Suprapubic skin (tissue), 4 donors: ENCODE measurements around the gene XG. TPM values are rescaled to one million over a fixed set of nuclear protein-coding genes. Genes with fewer than 3 reads are reported as not detected.

Experiments used
- DNase-seq, 2 donors: peaks; one replicate each; pipeline ENCODE4 v3.0.0-alpha.2; 2019; ENCODE audit warnings: low spot score in 2 of 2
- H3K27ac ChIP-seq: fragments of 200-600 bp; sonication (generic); one replicate; pipeline ENCODE4 v1.5.1; 2019
- H3K27me3 ChIP-seq: fragments of 200-600 bp; sonication (generic); one replicate; pipeline ENCODE4 v1.5.1; 2019
- H3K36me3 ChIP-seq: fragments of 200-600 bp; sonication (generic); one replicate; pipeline ENCODE4 v1.5.1; 2019
- H3K4me1 ChIP-seq: fragments of 200-600 bp; sonication (generic); one replicate; pipeline ENCODE4 v1.5.1; 2019
- H3K4me3 ChIP-seq: fragments of 200-600 bp; sonication (generic); one replicate; pipeline ENCODE4 v1.5.1; 2019; ENCODE audit warnings: mild to moderate bottlenecking
- H3K9me3 ChIP-seq: fragments of 200-600 bp; sonication (generic); one replicate; pipeline ENCODE4 v1.5.1; 2019
- EP300 ChIP-seq: sonication (generic); formaldehyde crosslinking; IDR thresholded peaks from one replicate; pipeline ENCODE4 v1.6.1; 2017; ENCODE audit warnings: antibody characterized with exemption
- POLR2A ChIP-seq, 2 donors: fragments of 450-650 bp; IDR thresholded peaks; one replicate each; pipeline ENCODE4 v1.6.1; 2017; ENCODE audit warnings: antibody characterized with exemption in 2 of 2, mild to moderate bottlenecking in 2 of 2, moderate library complexity in 2 of 2
- POLR2AphosphoS5 ChIP-seq, 3 donors: sonication (generic); formaldehyde crosslinking; IDR thresholded peaks; one replicate each; pipeline ENCODE4 v1.6.1; 2017; ENCODE audit warnings: antibody characterized with exemption in 3 of 3
- WGBS: methylation state at CpG from one replicate; pipeline ENCODE4 v1.1.5; 2018; 5-methylcytosine and 5-hydroxymethylcytosine counted together
- total RNA-seq, 4 donors: library from RNA; depleted of rRNA; stranded (reverse); fragments of >200 nt; gene quantifications; one replicate each; pipeline ENCODE4 v1.1.0, GENCODE V29; 2016
- TF ChIP-seq, protein P1 (sequence below), 2 donors: fragments of 200-600 bp in 1 of 2; fragments of 450-650 bp in 1 of 2; sonication (generic) in 1 of 2; IDR thresholded peaks; one replicate each; pipeline ENCODE4 v1.5.1; 2016 to 2019; ENCODE audit warnings: antibody characterized with exemption in 2 of 2, mild to moderate bottlenecking in 1 of 2, moderate library complexity in 1 of 2

Gene XG
- total RNA-seq, 4 donors from 2014 or later = 17.7 to 75.4 (median 38.7) TPM

DNA sequence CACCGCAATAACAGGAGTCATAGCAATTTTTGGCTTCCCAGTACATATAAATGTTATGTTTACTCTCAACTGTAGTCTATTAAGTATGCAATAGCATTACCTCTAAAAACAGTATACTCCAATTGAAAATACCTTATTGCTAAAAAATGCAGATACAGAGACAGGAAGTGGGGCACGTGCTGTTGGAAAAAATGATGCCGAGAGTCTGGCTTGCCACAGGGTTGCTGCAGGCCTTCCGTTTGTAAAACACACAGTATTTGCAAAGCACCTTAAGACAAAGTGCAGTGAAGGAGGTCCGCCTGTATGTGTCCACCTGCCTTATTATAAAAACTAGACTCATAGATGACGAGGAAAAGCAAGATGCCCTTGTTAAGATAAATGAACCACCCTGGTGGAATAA lies 37.3 kb upstream of the XG start:
- H3K9me3 ChIP-seq = no peaks in the 10 kb centered on the region
- no peak for TF ChIP-seq EP300
- TF ChIP-seq, protein P1, sequence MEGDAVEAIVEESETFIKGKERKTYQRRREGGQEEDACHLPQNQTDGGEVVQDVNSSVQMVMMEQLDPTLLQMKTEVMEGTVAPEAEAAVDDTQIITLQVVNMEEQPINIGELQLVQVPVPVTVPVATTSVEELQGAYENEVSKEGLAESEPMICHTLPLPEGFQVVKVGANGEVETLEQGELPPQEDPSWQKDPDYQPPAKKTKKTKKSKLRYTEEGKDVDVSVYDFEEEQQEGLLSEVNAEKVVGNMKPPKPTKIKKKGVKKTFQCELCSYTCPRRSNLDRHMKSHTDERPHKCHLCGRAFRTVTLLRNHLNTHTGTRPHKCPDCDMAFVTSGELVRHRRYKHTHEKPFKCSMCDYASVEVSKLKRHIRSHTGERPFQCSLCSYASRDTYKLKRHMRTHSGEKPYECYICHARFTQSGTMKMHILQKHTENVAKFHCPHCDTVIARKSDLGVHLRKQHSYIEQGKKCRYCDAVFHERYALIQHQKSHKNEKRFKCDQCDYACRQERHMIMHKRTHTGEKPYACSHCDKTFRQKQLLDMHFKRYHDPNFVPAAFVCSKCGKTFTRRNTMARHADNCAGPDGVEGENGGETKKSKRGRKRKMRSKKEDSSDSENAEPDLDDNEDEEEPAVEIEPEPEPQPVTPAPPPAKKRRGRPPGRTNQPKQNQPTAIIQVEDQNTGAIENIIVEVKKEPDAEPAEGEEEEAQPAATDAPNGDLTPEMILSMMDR (IDR thresholded peaks at IDR 0.05) = no peak
- TF ChIP-seq POLR2A (IDR thresholded peaks at IDR 0.05) = no peak
- peaks cover 22% of the 10 kb centered on the region for H3K4me1 ChIP-seq
- H3K27me3 ChIP-seq = no peaks in the 10 kb centered on the region
- H3K36me3 ChIP-seq = peaks cover 75% of the 10 kb centered on the region
- 61% methylated on average over 6 of the region's 6 CpGs for WGBS
- H3K4me3 ChIP-seq = no peak overlapping the region
- no peak overlapping the region for H3K27ac ChIP-seq
- DNase-seq = peak in 1 of 2 donors; percentile 13

DNA sequence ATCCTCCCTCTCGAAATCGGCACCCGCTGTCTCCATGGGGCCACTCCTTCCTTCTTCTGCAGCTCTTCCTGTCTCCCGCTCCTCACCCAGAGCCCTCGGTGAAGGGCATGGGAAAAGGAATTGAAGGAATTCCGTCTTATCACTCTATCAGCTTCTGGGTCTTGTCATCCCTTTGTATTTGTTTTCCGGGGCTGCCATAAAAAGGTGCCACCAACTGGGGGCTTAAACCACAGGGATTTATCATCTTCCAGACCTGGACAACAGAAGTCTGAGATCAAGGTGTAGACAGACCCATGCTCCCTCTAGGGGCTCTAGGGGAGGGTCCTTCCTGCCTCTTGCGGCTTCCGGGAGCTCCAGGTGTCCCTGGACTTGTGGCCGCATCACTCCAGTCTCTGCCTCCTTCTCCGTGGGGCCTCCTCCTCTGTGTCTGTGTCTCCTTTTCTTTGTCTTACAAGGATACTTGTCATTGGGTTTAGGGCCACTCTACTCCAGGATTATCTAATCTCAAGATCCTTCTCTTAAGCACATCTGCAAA lies 36.7 kb upstream of the XG start:
- peaks cover 16% of the 10 kb centered on the region for H3K4me1 ChIP-seq
- no peaks in the 10 kb centered on the region for H3K27me3 ChIP-seq
- no peaks in the 10 kb centered on the region for H3K9me3 ChIP-seq
- WGBS = 93% methylated on average over 11 of the region's 11 CpGs
- TF ChIP-seq POLR2AphosphoS5 (IDR thresholded peaks at IDR 0.05) = no peak
- TF ChIP-seq, protein P1 (IDR thresholded peaks at IDR 0.05) = no peak
- TF ChIP-seq EP300 = no peak
- no peak for TF ChIP-seq POLR2A (IDR thresholded peaks at IDR 0.05)
- peaks cover 81% of the 10 kb centered on the region for H3K36me3 ChIP-seq
- no peak overlapping the region for H3K27ac ChIP-seq
- no peak overlapping the region for H3K4me3 ChIP-seq
- DNase-seq = peak in 1 of 2 donors; percentile 56

DNA sequence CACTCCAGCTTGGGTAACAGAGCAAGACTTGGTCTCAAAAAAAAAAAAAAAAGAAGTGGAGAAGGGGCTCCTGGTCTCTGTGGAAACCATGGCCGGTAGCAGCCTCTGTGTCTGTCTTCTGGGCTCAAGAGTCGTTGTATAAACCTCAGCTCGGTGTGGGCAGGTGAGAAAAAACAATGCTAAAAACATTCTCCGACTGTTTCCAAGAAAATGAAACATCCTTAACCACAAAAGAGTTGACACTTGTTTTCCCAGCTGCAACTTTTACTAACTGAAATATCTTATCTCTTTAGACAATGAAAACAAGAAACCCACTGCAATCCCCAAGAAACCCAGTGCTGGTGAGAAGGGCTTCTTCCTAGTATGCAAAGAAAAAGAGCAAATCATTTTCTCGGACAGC lies 34.5 kb upstream of the XG start:
- H3K4me1 ChIP-seq = peaks cover 2% of the 10 kb centered on the region
- H3K27me3 ChIP-seq = no peaks in the 10 kb centered on the region
- 78% methylated on average over 5 of the region's 5 CpGs for WGBS
- no peaks in the 10 kb centered on the region for H3K9me3 ChIP-seq
- no peak for TF ChIP-seq EP300
- no peak for TF ChIP-seq POLR2A (IDR thresholded peaks at IDR 0.05)
- no peak for TF ChIP-seq POLR2AphosphoS5 (IDR thresholded peaks at IDR 0.05)
- TF ChIP-seq, protein P1 (IDR thresholded peaks at IDR 0.05) = no peak
- peaks cover 91% of the 10 kb centered on the region for H3K36me3 ChIP-seq
- no peak overlapping the region for H3K27ac ChIP-seq
- DNase-seq = no peak
- no peak overlapping the region for H3K4me3 ChIP-seq

DNA sequence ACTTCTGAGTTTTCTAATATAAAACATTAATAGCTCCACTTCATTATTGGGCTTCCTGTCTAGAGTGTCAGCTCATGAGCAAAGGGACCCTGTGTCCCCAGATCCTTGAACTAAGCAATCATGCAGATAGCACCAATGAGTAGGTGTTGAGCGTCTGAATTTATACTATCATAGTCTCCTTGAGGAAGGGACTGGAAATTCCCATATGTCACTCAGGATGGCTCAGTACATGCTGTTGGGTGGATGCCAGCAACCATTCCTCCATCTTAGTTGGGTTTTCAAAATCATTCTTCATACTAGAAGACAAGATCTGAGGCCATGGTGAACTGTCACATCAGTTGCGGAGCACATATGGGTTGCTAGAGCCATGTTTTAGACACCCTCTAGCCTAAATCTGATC lies 33.0 kb upstream of the XG start:
- TF ChIP-seq, protein P1 (IDR thresholded peaks at IDR 0.05) = no peak
- TF ChIP-seq POLR2A (IDR thresholded peaks at IDR 0.05) (no peak), EP300 (no peak), POLR2AphosphoS5 (IDR thresholded peaks at IDR 0.05) (no peak)
- Histone ChIP-seq H3K36me3 (peaks cover 92% of the 10 kb centered on the region), H3K4me1 (no peaks in the 10 kb centered on the region), H3K9me3 (no peaks in the 10 kb centered on the region), H3K27me3 (no peaks in the 10 kb centered on the region), H3K27ac (no peak overlapping the region), H3K4me3 (no peak overlapping the region)
- no peak for DNase-seq
- 91% methylated on average over 2 of the region's 2 CpGs for WGBS

DNA sequence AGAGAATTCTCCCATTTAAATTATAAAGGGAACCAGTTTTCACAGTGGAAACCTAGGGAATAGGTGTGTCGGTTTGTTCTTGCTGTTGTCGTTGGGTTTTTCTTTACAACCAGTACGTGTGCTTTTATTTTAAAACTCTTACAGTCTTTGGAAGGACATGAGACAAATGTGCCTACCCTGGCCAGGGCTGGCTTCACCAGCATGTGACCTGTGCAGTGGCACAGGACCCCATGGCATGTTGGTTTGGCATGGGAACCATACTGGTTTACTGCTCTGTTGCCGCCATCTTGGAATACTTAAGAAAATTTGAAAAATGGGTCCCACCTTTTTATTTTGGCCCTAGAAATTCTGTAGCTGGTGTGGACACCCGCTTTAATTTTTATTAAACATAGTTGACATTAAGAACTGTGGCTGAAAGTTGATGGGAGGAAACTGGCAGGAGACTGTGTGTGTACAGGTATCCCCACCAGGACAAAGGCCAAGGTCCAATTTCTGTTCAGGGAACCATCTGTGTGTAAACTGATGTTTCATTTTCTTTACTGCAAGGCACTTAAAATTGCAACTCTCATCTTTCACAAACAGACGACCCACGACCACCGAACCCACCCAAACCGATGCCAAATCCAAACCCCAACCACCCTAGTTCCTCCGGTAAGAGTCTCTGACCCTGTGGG lies 31.9 kb upstream of the XG start:
- H3K27me3 ChIP-seq = no peaks in the 10 kb centered on the region
- DNase-seq = no peak
- H3K4me1 ChIP-seq = no peaks in the 10 kb centered on the region
- 97% methylated on average over 10 of the region's 10 CpGs for WGBS
- no peaks in the 10 kb centered on the region for H3K9me3 ChIP-seq
- TF ChIP-seq EP300 (no peak), POLR2AphosphoS5 (IDR thresholded peaks at IDR 0.05) (no peak), POLR2A (IDR thresholded peaks at IDR 0.05) (no peak)
- TF ChIP-seq, protein P1 (IDR thresholded peaks at IDR 0.05) = no peak
- H3K36me3 ChIP-seq = peaks cover 97% of the 10 kb centered on the region
- H3K4me3 ChIP-seq = no peak overlapping the region
- no peak overlapping the region for H3K27ac ChIP-seq
